PC-3 (cell line): ENCODE data around the gene CTRL.

Experiments
- EZH2phosphoT487 ChIP-seq: fragments of 300-600 bp; sonication (generic); IDR thresholded peaks from 2 replicates; pipeline ENCODE4 v1.6.1; 2018; ENCODE audit warnings: mild to moderate bottlenecking, antibody characterized with exemption, low read length, borderline replicate concordance
- TF ChIP-seq, protein P1 (sequence below): fragments of 300-600 bp; sonication (generic); conservative IDR thresholded peaks from 2 replicates; pipeline ENCODE4 v1.5.1; 2017; ENCODE audit warnings: antibody characterized with exemption, low read depth, mild to moderate bottlenecking, low read length

DNA sequence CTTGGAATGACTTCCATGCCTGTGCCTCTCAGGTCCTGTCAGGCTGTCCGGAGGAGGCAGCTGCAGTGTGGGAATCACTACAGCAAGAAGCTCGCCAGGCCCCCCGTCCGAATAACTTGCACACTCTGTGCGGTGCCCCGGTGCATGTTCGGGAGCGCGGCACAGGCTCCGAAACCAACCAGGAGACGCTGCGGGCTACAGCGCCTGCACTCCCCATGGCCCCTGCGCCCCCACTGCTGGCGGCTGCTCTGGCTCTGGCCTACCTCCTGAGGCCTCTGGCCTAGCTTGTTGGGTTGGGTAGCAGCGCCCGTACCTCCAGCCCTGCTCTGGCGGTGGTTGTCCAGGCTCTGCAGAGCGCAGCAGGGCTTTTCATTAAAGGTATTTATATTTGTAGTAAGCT lies 45.7 kb downstream of the CTRL start:
- TF ChIP-seq, protein P1, sequence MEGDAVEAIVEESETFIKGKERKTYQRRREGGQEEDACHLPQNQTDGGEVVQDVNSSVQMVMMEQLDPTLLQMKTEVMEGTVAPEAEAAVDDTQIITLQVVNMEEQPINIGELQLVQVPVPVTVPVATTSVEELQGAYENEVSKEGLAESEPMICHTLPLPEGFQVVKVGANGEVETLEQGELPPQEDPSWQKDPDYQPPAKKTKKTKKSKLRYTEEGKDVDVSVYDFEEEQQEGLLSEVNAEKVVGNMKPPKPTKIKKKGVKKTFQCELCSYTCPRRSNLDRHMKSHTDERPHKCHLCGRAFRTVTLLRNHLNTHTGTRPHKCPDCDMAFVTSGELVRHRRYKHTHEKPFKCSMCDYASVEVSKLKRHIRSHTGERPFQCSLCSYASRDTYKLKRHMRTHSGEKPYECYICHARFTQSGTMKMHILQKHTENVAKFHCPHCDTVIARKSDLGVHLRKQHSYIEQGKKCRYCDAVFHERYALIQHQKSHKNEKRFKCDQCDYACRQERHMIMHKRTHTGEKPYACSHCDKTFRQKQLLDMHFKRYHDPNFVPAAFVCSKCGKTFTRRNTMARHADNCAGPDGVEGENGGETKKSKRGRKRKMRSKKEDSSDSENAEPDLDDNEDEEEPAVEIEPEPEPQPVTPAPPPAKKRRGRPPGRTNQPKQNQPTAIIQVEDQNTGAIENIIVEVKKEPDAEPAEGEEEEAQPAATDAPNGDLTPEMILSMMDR: no peak
- no peak for TF ChIP-seq EZH2phosphoT487
